HL-60/S4 treated with retinoic acid at 250 ng/mL for 4 days and 3 days (cell line): ENCODE measurements around the gene MAPK7.

Experiments
- in situ Hi-C: fragments of 300-500 bp; cut with MboI; formaldehyde crosslinking; loops from 2 replicates; pipeline ENCODE4 v1.7.0; 2022; ENCODE audit warnings: low sequenced_read_pairs

The MAPK7 gene

DNA sequence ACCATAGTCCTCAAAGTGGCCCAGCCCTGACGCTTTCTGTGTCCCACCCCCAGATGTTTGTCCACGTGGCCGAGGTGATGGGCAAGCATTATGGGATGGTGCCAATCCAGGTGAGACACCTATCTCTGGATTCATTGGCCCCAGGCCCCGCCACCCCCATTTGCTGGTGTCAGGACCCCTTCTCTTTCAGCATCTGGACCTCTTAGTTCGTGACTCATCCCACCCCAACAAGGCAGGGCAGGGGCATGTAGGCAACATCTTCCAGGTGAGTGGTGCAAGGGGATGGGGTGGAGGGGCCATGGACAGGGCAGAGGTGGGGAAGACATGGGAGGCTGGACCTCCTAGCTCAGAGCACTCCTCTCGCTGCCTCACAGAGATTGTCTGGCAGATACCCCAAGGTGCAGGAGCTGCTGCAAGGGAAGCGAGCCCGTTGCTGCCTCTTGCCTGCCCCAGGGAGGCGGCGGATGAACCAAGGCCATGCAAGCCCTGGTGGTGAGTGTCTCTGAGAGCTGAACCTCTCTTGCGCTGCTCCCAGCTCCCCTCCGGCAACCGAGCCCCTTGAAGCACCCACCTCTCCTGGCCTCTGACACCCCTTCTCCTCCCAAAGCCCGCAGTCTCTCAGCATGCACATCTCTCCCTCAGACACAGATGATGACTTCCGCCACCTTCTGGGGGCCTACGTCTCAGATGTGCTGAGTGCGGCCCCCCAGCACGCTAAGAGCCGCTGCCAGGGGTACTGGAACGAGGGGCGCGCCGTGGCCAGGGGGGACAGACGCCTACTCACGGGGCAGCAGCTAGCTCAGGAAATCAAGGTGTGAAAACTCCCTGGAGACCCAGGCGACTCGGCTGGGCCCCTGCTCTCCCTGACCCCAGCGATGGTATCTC is 36.3 kb downstream of the MAPK7 start:
- in situ Hi-C loops = no loop called here

DNA sequence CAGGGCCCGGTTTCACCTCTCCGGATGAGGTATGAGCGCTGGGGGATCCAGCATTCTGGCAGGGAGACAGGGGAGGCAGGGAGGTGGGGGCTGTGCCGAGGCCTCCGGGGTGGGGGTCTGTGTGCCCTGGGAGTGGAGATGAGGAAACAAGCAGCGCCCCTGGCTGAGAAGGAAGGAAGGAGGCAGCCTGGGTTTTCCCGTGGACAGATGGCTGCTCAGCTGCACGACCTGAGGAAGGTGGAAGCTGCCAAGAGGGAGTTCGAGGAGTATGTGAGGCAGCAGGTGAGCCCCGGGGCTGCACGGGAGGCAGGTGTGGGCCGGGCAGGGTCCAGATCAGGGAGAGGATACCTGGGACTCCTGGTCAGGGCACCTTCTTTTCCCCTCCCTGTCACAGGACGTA is 37.0 kb downstream of the MAPK7 start:
- in situ Hi-C loops = no loop called here

DNA sequence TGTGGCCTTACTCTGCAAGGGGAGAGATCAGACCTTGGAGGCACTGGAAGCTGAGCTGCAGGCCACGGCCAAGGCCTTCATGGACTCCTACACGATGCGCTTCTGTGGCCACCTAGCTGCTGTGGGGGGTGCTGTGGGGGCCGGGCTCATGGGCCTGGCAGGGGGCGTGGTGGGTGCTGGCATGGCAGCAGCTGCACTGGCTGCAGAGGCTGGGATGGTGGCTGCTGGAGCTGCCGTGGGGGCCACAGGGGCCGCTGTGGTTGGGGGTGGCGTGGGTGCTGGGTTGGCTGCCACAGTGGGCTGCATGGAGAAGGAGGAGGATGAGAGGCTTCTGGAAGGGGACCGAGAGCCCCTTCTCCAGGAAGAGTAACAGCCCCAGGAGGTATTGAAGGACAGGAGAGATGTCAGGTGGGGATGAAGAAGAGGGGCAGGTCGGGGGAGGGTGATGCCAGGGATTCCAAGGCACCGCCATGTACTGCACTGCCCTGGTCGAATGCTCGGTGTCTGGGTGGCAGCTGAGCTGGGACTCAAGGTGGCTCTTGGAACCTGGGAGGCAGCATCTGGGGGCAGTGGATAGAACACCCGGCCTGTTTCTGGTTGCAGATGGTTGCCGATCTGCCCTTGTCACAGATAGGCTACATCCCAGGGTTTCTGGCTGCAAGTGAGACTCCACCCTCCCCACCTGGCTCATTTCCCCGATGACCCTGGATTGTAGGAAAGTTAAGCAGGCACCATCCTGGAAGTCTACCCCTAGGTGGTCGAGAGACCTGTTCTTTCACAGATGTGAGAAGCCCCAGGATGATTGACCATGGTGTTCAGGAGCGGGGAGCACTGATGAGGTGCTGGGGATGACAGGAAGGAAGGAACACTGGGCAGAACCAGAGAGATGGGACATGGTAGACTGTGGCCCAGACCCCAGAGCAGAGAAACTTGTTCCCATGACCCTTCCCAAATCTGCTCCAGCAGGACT is 37.8 kb downstream of the MAPK7 start:
- in situ Hi-C loops = no loop called here

DNA sequence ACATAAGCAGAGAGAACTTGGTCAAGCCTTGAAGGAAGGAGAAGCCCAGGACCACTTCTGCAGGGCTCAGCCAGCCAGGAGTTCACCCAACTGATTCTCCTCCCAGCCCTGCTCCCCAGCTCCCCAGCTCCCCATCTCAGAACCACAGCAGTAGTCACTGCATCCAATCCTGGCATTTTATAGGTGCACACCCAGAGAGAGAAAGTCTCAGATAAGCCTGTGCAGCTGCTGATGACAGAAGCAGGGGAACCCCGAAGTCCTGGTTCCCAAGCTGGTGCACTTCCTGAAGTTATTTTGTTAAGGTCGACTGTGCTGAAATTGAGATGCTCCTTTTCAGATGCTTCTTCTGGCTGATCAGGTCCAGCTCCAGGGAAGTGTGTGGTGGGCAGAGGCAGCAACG is 39.3 kb downstream of the MAPK7 start:
- in situ Hi-C loops = no loop called here

DNA sequence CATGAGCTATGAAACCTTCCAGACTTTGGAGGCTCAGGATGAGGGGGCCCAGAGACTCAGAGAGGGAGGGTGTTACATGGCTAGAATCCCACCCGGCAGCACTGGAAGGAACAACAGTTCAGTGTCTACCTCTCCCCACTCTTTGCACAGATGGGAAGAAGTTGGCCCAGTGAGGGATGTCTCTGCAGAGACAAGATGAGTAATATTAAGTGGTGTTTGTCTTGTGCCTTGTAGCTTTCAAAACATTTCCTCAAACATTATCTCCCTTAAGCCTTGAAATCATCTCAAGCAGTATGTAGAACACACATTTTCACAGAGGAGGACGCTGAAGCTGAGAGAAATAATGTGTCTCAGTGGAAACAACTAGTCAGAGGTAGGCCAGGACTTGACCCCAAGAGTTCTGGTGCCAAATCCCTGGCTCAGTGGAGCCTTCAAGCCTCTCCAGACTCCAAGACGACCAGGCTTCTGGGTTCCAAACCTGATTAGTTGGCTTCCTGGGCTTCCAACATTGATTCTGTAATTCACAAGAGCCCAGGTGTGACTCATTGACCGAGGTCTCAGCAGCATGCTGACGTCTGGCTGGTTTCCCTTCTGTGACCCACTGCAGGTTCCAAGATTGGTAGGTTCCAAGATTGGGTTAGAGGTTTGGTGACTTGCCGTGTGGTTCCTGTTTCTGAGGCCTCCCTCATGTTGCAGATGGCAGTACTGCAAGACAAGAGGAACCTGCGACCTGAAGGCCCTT is 40.1 kb downstream of the MAPK7 start:
- in situ Hi-C loops = no loop called here

DNA sequence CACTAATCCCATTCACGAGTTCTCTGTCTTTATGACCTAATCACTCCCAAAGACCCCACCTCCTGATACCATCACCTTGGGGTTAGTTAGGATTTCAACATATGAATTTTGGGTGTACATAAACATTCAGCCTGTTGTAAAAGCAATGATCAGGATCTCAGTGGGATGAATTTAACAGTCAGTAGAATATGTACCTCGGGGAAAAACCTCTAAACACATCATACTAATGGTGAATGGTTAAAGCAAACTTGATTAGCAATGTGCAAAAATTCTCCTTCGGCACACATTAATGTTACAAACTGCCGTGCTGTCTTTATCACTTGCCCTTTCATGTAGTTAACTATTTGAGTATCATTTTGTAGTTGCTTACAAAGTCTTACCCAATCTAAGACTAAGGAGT is 42.9 kb downstream of the MAPK7 start:
- in situ Hi-C loops = no loop called here

DNA sequence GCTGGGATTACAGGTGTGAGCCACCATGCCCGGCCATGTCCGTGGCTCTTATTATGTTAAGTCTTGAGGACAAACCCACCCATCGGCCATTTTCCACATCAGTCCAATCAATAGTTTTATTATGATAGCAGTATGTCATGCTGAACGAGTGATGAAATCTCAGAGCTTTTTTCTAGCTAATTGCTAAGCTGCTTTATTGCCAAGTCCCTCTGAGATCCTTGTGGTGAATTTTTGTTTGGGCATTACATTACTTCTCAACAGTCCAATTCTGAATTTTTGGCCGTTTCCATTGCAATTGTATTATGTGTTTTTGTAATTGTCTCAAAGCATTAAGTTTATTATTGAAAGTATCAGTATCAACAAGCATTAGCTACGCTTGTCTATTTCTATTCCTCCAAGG is 43.6 kb downstream of the MAPK7 start:
- in situ Hi-C loops = no loop called here

DNA sequence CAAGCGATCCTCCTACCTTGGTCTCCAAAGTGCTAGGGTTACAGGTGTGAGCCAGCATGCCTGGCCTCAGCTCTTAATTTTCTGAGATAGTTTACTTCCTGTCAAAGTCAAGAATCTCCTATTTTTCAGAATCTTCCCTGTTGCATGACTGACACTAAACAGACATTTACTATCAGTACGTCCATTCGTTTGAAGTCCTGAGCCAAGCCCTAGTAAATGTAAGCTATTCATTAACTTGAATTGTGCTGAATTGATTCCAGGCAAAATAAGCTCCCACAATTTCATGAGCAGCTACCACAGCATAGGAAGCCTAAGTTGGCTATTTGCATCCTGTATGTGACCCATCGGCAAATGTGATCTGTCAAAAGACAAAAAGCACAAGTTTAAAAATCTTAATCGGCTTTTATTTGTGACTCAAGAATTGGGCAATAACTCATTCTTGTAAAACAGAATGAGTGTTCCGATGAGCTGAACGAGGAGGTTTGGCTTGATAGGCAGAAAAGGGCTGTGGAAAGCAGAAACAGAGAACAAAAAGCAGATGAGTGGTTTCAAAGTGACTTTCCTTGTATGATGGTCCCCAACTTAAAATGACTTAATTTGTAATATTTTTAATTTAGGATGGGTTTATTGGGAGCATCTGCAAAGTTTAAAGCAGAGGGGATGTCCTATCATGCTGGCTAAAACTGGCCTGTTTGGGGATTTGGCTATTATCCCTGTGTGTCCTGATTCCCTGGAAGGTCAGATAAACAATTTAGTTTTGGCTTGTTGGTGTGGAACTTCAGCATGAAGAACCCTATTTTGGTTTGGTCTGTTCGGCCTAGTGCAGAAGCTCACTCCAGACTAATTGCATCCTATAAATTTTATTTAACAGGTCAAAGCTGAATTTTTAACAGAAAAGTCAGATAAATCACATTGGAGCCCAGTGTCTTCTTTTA is 46.9 kb downstream of the MAPK7 start:
- in situ Hi-C loops = no loop called here

DNA sequence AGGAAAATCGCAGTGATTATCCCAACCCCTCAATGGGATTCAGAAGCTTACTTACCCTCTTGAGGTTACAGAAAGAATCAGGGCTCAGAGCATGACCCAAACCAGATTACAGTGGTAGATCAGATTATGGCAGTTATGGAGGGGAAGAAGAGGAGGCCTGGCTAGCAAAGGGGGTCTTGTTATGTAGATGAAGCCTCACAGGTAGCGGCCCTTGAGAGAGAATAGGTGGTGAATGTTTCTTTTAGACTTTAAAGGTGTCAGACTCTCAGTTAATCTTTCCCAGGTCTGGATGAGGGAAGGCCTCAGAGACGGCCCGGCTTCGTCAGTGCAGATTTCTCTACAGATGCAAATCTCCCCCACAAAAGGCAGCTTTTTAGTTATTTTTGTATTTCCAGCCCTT is 48.3 kb downstream of the MAPK7 start:
- in situ Hi-C loops = no loop called here

DNA sequence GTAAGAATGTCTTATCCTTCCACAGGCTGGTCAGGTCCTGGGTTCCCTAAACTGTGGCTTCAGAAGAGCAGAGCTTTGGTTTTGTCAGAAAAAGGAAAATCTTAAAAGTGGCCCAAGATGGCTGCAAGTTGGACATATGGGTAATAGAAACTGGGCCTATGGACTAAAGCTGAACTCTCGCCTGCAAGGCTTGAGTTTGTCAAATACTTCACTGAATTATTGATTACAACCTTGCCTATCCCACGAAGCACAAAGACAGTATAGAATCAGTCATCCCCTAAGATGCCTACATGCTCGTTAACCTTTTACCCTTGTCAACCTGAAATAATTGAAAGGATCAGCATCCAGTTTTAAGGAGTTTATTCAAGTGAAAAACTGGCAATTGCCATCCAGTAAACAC is 53.4 kb downstream of the MAPK7 start:
- in situ Hi-C loops = no loop called here
